M059J (cell line): ENCODE measurements around the gene LIN37. TPM values are rescaled to one million over a fixed set of nuclear protein-coding genes. Genes with fewer than 3 reads are reported as not detected.

Experiments
- DNase-seq: peaks from one replicate; pipeline ENCODE4 v3.0.0-alpha.2; 2012; ENCODE audit warnings: low read depth
- total RNA-seq: library from RNA; depleted of rRNA; stranded (reverse); fragments of >200 nt; shearing (Covaris generic); gene quantifications from 2 replicates; pipeline ENCODE4 v1.2.3, GENCODE V29; 2014

Gene LIN37
- total RNA-seq, 1 experiment from 2014 or later: 12.2 TPM

DNA sequence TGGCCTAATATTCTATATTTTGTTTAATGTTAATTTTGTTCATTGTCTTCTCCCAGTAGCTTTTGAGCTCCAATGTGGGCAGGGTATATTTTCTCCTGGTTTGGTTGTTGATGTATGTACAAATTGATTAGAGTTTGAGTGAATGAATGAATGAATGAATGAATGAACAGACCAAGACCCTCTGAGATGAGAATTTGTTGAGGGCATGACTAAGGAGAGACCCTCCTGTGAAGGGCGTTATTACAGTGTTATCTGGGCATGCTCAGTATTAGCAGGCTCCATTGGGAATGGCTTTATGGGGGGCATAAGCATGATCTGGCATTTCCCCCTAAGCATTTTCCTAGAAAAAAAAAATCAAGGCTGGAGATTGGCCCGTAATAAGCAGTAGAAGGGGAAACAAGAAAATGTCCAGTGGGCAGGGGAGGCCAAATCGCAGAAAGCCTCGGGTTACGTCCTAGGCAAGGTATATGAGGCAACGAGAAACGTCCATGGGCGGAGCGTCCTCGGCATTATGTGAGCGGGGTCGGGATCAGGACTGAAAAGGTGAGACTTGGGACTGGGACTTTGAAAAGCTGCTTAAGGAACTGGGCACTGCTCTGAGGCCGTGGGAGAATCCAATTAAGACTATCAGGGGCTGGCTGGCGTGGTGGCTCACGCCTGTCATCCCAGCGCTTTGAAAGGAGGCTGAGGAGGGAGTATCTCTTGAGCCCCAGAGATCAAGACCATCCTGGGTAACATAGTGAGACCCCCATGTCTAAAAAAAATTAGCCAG lies 26.1 kb downstream of the LIN37 start:
- DNase-seq: peak; percentile 25

GRCh38 chr19:35775046-35775297 lies 26.6 kb downstream of the LIN37 start:
- no peak for DNase-seq

- peak; percentile 97 for DNase-seq
These were observed 27.1 kb downstream of the LIN37 start, which contains the start of gene ARHGAP33 for GRCh38 chr19:35775298-35776101. Gene ARHGAP33, plus strand, starts transcription at chr19:35775564. Its CDS starts 95 bp downstream, at chr19:35775659.

GRCh38 chr19:35776102-35776788 lies 27.9 kb downstream of the LIN37 start:
- DNase-seq: no peak

GRCh38 chr19:35777086-35777841 lies 28.9 kb downstream of the LIN37 start:
- no peak for DNase-seq

DNA sequence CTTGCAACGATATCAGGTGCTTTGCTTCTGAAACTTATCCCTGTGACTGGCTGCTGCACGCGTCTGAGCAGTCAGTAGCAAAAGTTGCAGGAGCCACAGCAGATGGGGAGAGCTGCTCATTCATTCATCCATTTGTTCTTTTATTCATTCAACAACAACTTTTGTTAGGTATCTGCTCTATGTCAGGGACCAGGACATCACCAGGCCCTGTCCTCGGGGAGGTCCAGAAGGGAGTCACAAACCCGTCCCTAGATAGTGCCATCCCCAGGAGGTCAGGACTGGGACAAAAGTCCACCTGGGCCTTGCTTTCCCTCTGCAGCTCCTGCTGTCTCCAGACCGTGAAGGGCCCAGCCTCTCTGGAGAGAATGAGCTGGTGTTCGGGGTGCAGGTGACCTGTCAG lies 29.6 kb downstream of the LIN37 start:
- DNase-seq: no peak

DNA sequence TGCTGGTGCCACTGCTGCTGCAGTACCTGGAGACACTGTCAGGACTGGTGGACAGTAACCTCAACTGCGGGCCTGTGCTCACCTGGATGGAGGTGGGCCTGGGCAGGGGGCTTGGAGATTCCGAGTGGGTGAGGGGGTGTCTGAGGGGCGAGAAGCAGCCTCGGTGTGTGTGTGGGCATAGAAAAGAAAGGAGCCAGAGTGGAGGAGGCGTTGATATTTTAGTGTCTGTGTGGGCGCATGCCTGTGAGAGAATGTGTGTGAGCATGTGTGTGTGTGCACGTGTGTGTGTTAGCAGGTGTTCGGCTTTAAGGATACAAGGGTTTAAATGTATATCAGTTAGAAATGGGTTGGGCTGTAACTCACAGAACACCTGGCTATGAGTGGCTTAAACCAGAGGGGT lies 30.7 kb downstream of the LIN37 start:
- no peak for DNase-seq

GRCh38 chr19:35780058-35780457 lies 31.7 kb downstream of the LIN37 start:
- DNase-seq: no peak

- no peak for DNase-seq
These were observed 32.3 kb downstream of the LIN37 start for GRCh38 chr19:35780717-35781116.

- DNase-seq: no peak
These were observed 33.3 kb downstream of the LIN37 start for GRCh38 chr19:35781650-35782049.

DNA sequence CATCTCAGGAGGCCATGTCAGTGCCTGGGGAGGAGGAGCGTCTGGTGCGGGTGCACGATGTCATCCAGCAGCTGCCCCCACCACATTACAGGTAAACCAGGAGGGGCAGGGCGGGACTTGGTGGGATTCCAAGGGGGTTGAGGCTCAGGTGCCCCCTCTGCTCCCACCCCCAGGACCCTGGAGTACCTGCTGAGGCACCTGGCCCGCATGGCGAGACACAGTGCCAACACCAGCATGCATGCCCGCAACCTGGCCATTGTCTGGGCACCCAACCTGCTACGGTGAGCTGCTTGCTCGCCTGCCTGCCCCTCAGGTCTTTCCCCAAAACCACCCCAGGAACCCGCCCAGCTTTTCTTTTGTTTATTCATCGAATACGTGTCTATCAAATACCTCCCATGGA lies 34.2 kb downstream of the LIN37 start:
- DNase-seq: no peak

DNA sequence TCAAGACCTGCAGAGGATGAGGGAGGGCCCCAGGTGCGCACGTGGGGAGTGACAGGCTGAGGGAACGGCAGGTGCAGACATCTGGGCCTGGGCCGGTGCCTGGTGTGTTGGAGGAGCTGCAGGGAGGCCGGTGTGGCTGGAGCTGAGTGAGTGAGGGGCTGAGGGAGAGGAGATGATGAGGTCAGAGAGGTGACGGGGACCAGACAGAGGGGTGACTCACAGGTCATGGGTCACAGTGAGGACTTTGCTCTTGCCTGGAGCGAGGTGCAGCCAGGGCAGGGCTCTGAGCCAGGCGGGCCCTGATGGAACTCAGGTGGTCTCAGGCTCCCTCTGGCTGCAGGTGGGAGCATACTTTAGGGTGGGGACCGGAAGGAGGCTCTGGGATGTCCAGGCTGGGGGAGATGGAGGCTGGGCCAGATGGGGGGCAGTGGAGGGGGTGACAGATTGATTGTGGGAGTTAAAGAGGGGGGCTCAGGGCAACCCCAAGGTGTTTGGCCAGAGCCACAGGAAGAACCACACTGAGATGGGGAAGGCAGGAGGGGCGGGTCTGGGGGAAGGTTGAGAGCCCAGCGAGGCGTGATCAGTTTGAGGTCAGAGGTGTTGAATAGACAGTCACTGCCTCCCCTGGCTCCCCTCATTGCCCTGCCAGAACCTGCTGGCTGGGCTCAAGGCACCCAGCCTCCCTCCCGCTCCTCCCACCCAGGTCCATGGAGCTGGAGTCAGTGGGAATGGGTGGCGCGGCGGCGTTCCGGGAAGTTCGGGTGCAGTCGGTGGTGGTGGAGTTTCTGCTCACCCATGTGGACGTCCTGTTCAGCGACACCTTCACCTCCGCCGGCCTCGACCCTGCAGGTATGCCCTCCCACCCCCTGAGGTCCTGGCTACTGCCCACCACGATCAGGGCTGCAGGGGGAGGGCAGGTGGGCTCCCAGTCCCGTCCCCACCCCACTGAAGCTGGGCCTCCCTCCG lies 35.4 kb downstream of the LIN37 start:
- no peak for DNase-seq

- no peak for DNase-seq
These were observed 36.3 kb downstream of the LIN37 start for GRCh38 chr19:35784503-35785338.

GRCh38 chr19:35785339-35785627 lies 36.9 kb downstream of the LIN37 start:
- DNase-seq: no peak

DNA sequence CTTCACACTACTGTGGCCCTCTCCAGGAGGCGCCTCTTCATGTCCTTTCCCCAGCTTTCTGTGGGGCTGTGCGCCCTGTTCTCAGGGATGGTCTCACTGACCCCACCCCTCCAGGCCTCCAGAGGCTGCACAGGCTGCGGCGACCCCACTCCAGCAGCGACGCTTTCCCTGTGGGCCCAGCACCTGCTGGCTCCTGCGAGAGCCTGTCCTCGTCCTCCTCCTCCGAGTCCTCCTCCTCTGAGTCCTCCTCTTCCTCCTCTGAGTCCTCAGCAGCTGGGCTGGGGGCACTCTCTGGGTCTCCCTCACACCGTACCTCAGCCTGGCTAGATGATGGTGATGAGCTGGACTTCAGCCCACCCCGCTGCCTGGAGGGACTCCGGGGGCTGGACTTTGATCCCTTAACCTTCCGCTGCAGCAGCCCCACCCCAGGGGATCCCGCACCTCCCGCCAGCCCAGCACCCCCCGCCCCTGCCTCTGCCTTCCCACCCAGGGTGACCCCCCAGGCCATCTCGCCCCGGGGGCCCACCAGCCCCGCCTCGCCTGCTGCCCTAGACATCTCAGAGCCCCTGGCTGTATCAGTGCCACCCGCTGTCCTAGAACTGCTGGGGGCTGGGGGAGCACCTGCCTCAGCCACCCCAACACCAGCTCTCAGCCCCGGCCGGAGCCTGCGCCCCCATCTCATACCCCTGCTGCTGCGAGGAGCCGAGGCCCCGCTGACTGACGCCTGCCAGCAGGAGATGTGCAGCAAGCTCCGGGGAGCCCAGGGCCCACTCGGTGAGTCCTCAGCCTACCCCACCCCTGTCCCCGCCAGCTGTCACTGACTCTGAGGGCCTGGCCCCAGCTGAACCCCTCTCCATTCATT lies 38.2 kb downstream of the LIN37 start:
- no peak for DNase-seq

DNA sequence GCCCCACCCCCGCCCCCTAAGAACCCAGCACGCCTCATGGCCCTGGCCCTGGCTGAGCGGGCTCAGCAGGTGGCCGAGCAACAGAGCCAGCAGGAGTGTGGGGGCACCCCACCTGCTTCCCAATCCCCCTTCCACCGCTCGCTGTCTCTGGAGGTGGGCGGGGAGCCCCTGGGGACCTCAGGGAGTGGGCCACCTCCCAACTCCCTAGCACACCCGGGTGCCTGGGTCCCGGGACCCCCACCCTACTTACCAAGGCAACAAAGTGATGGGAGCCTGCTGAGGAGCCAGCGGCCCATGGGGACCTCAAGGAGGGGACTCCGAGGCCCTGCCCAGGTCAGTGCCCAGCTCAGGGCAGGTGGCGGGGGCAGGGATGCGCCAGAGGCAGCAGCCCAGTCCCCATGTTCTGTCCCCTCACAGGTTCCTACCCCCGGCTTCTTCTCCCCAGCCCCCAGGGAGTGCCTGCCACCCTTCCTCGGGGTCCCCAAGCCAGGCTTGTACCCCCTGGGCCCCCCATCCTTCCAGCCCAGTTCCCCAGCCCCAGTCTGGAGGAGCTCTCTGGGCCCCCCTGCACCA lies 38.9 kb downstream of the LIN37 start:
- no peak for DNase-seq

- no peak for DNase-seq
These were observed 40.0 kb downstream of the LIN37 start for GRCh38 chr19:35788205-35788960.
